GM12878 (cell line): Measurements from ENCODE around the gene MT3. TPM values are rescaled to one million over a fixed set of nuclear protein-coding genes. Genes with fewer than 3 reads are reported as not detected.
A peak's percentile ranks its signal among the peaks of the same experiment; 100 is the strongest.

Experiments used
- ATAC-seq: fragments of 200-7000 bp; cut with Tn5 transposase; 3 replicates; pipeline ENCODE4 v1.9.1; 2020; ENCODE audit warnings: mild to moderate bottlenecking, moderate library complexity
- BruUV-seq: library from RNA; stranded (reverse); fragments of 400-500 nt; replicated peaks from 2 replicates; lab custom pipeline; 2021; lab: Mats Ljungman, UMichigan
- CTCF ChIA-PET: fragments of 300-600 bp; sonication (Branson Sonifier 250); formaldehyde crosslinking; extraction: SDS; loops from one replicate; lab custom pipeline; 2021; ENCODE audit warnings: inconsistent platforms; lab: Yijun Ruan, JAX
- POLR2A ChIA-PET: fragments of 350-600 bp; formaldehyde crosslinking; extraction: SDS; loops from one replicate; lab custom pipeline; 2021; ENCODE audit warnings: inconsistent platforms; lab: Charles Lee
- RAD21 ChIA-PET: fragments of 300-600 bp; sonication (Branson Sonifier 250); formaldehyde crosslinking; loops from one replicate; lab custom pipeline; 2023; ENCODE audit warnings: antibody characterized with exemption; ENCODE audit not compliant: unreplicated experiment; lab: Charles Lee
- SMC1A ChIA-PET: fragments of 300-600 bp; sonication (Branson Sonifier 250); formaldehyde crosslinking; loops from one replicate; lab custom pipeline; 2023; ENCODE audit not compliant: unreplicated experiment, uncharacterized antibody; lab: Charles Lee
- DNase-seq: peaks from one replicate; pipeline ENCODE4 v3.0.0-alpha.2; 2011; ENCODE audit warnings: low read depth, low spot score
- FAIRE-seq: peaks from 3 replicates; lab custom pipeline; 2011; peaks lifted over from hg19 to GRCh38; lab: Jason Lieb, UNC
- H2AFZ ChIP-seq: 2 replicates; pipeline ENCODE4 v1.6.0; 2011; ENCODE audit warnings: low read depth, low read length, control low read depth; ENCODE audit not compliant: control insufficient read depth
- H3K27ac ChIP-seq: 2 replicates; pipeline ENCODE4 v1.5.1; 2011; ENCODE audit warnings: control low read depth; ENCODE audit not compliant: control insufficient read depth, insufficient read depth
- H3K27me3 ChIP-seq, 2 experiments: replicated peaks in 1 of 2; 2 replicates each; pipeline versions ENCODE4 v1.6.0 to v1.6.1; 2011; ENCODE audit warnings: low read length in 1 of 2; ENCODE audit not compliant: control insufficient read depth in 2 of 2, insufficient read depth in 2 of 2
- H3K36me3 ChIP-seq, 2 experiments: 2 replicates each; pipeline ENCODE4 v1.5.1; 2011; ENCODE audit warnings: low read length in 1 of 2; ENCODE audit not compliant: control insufficient read depth in 2 of 2, insufficient read depth in 2 of 2
- H3K4me1 ChIP-seq: 2 replicates; pipeline ENCODE4 v1.6.1; 2011; ENCODE audit warnings: mild to moderate bottlenecking, low read length, moderate library complexity, mixed read lengths; ENCODE audit not compliant: control insufficient read depth, insufficient read depth
- H3K4me2 ChIP-seq: 2 replicates; pipeline ENCODE4 v1.6.0; 2011; ENCODE audit warnings: control low read depth; ENCODE audit not compliant: control insufficient read depth, insufficient read depth
- H3K4me3 ChIP-seq: fragments of 200-600 bp; sonication (generic); 2 replicates; pipeline ENCODE4 v1.5.1; 2016
- H3K79me2 ChIP-seq: 2 replicates; pipeline ENCODE4 v1.6.0; 2011; ENCODE audit warnings: low read length; ENCODE audit not compliant: control insufficient read depth, insufficient read depth
- H3K9ac ChIP-seq: 2 replicates; pipeline ENCODE4 v1.8.0; 2011; ENCODE audit warnings: low read length, control low read depth, mixed read lengths; ENCODE audit not compliant: control insufficient read depth, insufficient read depth
- H3K9me3 ChIP-seq: replicated peaks from 3 replicates; pipeline ENCODE4 v1.5.1; 2011; ENCODE audit warnings: mild to moderate bottlenecking, low read length; ENCODE audit not compliant: control insufficient read depth, insufficient read depth
- H4K20me1 ChIP-seq: 2 replicates; pipeline ENCODE4 v1.6.0; 2011; ENCODE audit not compliant: control insufficient read depth, insufficient read depth
- BACH1 ChIP-seq: fragments of 450-650 bp; IDR thresholded peaks from 2 replicates; pipeline ENCODE4 v1.6.1; 2017; ENCODE audit warnings: mild to moderate bottlenecking, borderline replicate concordance
- CHD4 ChIP-seq: fragments of 200-600 bp; sonication (generic); IDR thresholded peaks from 2 replicates; pipeline ENCODE4 v1.6.1; 2016; ENCODE audit warnings: mild to moderate bottlenecking
- CTCF ChIP-seq, 3 experiments: IDR thresholded peaks in 2 of 3; conservative IDR thresholded peaks in 1 of 3; 2 replicates each; pipeline ENCODE4 v1.5.1; 2011; ENCODE audit warnings: low read depth in 3 of 3, low read length in 3 of 3, mild to moderate bottlenecking in 3 of 3, control low read depth in 2 of 3, moderate library complexity in 2 of 3, inconsistent platforms in 1 of 3, mixed read lengths in 1 of 3; ENCODE audit not compliant: control insufficient read depth in 2 of 3, insufficient read depth in 1 of 3; ENCODE audit errors: extremely low read depth in 1 of 3
- DPF2 ChIP-seq: fragments of 450-650 bp; IDR thresholded peaks from 2 replicates; pipeline ENCODE4 v1.6.1; 2017; ENCODE audit warnings: mild to moderate bottlenecking
- LARP7 ChIP-seq: fragments of 450-650 bp; IDR thresholded peaks from 2 replicates; pipeline ENCODE4 v1.6.1; 2017; ENCODE audit warnings: mild to moderate bottlenecking
- MEF2A ChIP-seq: IDR thresholded peaks from 2 replicates; pipeline ENCODE4 v1.6.1; 2011; ENCODE audit warnings: low read depth, mild to moderate bottlenecking, low read length, moderate library complexity; ENCODE audit not compliant: insufficient read depth
- MEF2B ChIP-seq: fragments of 450-650 bp; IDR thresholded peaks from 2 replicates; pipeline ENCODE4 v1.6.1; 2018; ENCODE audit warnings: mild to moderate bottlenecking, moderate library complexity; ENCODE audit not compliant: partially characterized antibody, poor library complexity, severe bottlenecking
- RAD21 ChIP-seq: IDR thresholded peaks from 2 replicates; pipeline ENCODE4 v1.6.1; 2011; ENCODE audit warnings: mild to moderate bottlenecking, low read depth, low read length, moderate library complexity; ENCODE audit not compliant: insufficient read depth
- SREBF2 ChIP-seq: IDR thresholded peaks from 2 replicates; pipeline ENCODE4 v1.6.1; 2012; ENCODE audit warnings: mild to moderate bottlenecking, low read length
- ZNF687 ChIP-seq: fragments of 450-650 bp; IDR thresholded peaks from 2 replicates; pipeline ENCODE4 v1.6.1; 2017; ENCODE audit warnings: mild to moderate bottlenecking, moderate library complexity
- WGBS: methylation state at CpG from one replicate; pipeline ENCODE4 v1.1.6; 2016; ENCODE audit warnings: low lambda C conversion rate; ENCODE audit not compliant: insufficient replicate concordance, insufficient coverage; ENCODE audit errors: missing lambda C conversion rate; 5-methylcytosine and 5-hydroxymethylcytosine counted together
- in situ Hi-C: fragments of 300-500 bp; cut with MboI; formaldehyde crosslinking; loops from 9 replicates; pipeline ENCODE4 v1.14.3; 2018; ENCODE audit warnings: mixed read lengths
- intact Hi-C: fragments of 100-400 bp; cut with micrococcal nuclease; formaldehyde crosslinking; loops from one replicate; pipeline ENCODE4 v1.14.2; 2022; ENCODE audit not compliant: unreplicated experiment
- polyA plus RNA-seq, 11 experiments: library from polyadenylated mRNA; depleted of rRNA in 4 of 11; unstranded in 6 of 11; stranded (reverse) in 5 of 11; fragments of >200 nt; fragmentation: Nextera tagmentation in 4 of 11; fragmentation: Illumina TruSeq in 1 of 11; extraction: Ambion mirVana in 4 of 11; extraction: Trizol in 1 of 11; gene quantifications; 1 replicate in 1 of 11; 2 replicates in 10 of 11; pipeline versions ENCODE4 v1.2.1 to v1.2.3, GENCODE V29; 2011 to 2016; ENCODE audit warnings: inconsistent platforms in 2 of 11, missing spikeins in 2 of 11, low read depth in 1 of 11
- total RNA-seq, 4 experiments: library from RNA; depleted of rRNA in 3 of 4; stranded (reverse); fragments of >200 nt in 3 of 4; fragmentation: Illumina TruSeq in 1 of 4; extraction: Trizol in 1 of 4; gene quantifications; 2 replicates each; pipeline versions ENCODE4 v1.2.1 to v1.2.3, GENCODE V29; 2013 to 2021
- TF ChIP-seq, protein P1 (sequence below): fragments of 450-650 bp; IDR thresholded peaks from 2 replicates; pipeline ENCODE4 v1.6.1; 2018; ENCODE audit warnings: borderline replicate concordance, mild to moderate bottlenecking; ENCODE audit not compliant: partially characterized antibody

MT3 gene
- total and polyA plus RNA-seq, 10 of the 15 experiments (the other 5 are each of a cell fraction or from before 2014, with no cell fraction given): 0.41 TPM; not detected in 9

DNA sequence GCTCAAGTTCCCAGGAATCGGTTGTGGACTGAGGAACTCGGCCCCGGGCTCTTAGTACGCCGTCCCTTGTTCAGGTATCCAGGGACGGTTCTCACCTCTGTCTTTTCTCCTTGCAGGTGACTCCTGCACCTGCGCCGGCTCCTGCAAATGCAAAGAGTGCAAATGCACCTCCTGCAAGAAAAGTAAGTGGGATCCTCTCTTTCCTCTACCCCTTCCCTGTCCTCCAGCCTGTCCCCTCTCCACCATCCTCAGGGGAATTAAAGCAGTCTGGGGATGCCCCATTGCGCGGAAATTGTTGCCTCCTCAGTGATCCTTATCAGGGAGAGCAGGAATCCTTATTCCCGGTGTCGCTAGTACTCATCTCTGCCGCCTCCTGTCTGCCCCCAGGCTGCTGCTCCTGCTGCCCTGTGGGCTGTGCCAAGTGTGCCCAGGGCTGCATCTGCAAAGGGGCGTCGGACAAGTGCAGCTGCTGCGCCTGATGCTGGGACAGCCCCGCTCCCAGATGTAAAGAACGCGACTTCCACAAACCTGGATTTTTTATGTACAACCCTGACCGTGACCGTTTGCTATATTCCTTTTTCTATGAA lies 19.6 kb downstream of the MT3 start:
- no peaks in the 10 kb centered on the region for H3K79me2 ChIP-seq
- DNase-seq (no peak), ATAC-seq (peak; percentile 7; the same call in 2 of the 3 replicates), FAIRE-seq (no peak)
- H3K4me1 ChIP-seq: peaks cover 25% of the 10 kb centered on the region
- POLR2A ChIA-PET: interaction anchor here (1.2 to 1.7 kb wide), 3 partner anchors 17 to 74 kb away, joined by 3 to 6 read pairs (median 3); partner anchors contain the start of genes MT1E and MT1X
- in situ Hi-C loops: no loop called here
- peak overlapping the region; percentile 70 for H3K4me3 ChIP-seq
- CTCF ChIA-PET: interaction anchor here (0.6 to 10.0 kb wide), 7 partner anchors 8 to 93 kb away, joined by 3 to 77 read pairs (median 5); partner anchors contain the start of gene MT1E
- intact Hi-C loops: loop anchor here (1.0 kb wide), 2 partner anchors 21 to 73 kb away; partner anchors contain the start of gene MT1X
- BruUV-seq: TSS peak; percentile 100
- H3K36me3 ChIP-seq: no peaks in the 10 kb centered on the region
- H2AFZ ChIP-seq: no peak overlapping the region; the same call in 1 of the 2 replicates
- H3K9me3 ChIP-seq: no peaks in the 10 kb centered on the region
- no peaks in the 10 kb centered on the region; a peak in 1 of 4 replicates for H3K27me3 ChIP-seq
- no peak overlapping the region for H3K27ac ChIP-seq
- TF ChIP-seq CHD4 (no peak), SREBF2 (no peak), ZNF687 (no peak), MEF2A (no peak), MEF2B (peak; percentile 2), DPF2 (0 out of 2 replicates have a peak, but pooled peaks have one; percentile 36), RAD21 (no peak), LARP7 (no peak), CTCF (IDR thresholded peaks at IDR 0.05 in 2 of 3, conservative IDR thresholded peaks at IDR 0.05 in 1 of 3; ENCODE audit: control insufficient read depth in 2 of 3, extremely low read depth in 1 of 3, insufficient read depth in 1 of 3, low read depth in 3 of 3, low read length in 3 of 3) (no peak), BACH1 (no peak)
- TF ChIP-seq, protein P1, sequence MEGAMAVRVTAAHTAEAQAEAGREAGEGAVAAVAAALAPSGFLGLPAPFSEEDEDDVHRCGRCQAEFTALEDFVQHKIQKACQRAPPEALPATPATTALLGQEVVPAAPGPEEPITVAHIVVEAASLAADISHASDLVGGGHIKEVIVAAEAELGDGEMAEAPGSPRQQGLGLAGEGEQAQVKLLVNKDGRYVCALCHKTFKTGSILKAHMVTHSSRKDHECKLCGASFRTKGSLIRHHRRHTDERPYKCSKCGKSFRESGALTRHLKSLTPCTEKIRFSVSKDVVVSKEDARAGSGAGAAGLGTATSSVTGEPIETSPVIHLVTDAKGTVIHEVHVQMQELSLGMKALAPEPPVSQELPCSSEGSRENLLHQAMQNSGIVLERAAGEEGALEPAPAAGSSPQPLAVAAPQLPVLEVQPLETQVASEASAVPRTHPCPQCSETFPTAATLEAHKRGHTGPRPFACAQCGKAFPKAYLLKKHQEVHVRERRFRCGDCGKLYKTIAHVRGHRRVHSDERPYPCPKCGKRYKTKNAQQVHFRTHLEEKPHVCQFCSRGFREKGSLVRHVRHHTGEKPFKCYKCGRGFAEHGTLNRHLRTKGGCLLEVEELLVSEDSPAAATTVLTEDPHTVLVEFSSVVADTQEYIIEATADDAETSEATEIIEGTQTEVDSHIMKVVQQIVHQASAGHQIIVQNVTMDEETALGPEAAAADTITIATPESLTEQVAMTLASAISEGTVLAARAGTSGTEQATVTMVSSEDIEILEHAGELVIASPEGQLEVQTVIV: no peak
- H3K9ac ChIP-seq: peak overlapping the region; percentile 21; the same call in 1 of the 2 replicates
- peak overlapping the region; percentile 82 for H3K4me2 ChIP-seq
- WGBS: under 1% methylated on average over 21 of the region's 21 CpGs
- SMC1A ChIA-PET: interaction anchor here (1.5 to 4.6 kb wide), 3 partner anchors 20 to 92 kb away, joined by 6 to 27 read pairs (median 9); no protein-coding TSS in a partner anchor
- no peaks in the 10 kb centered on the region for H4K20me1 ChIP-seq
- RAD21 ChIA-PET: interaction anchor here (1.0 to 4.6 kb wide), 7 partner anchors 15 to 93 kb away, joined by 4 to 23 read pairs (median 5); partner anchors contain the start of gene MT1E
